ENCODE results near the gene MXRA7. TPM values are rescaled to one million over a fixed set of nuclear protein-coding genes. Genes with fewer than 3 reads are reported as not detected.
A peak's percentile ranks its signal among the peaks of the same experiment; 100 is the strongest.

The MXRA7 gene
- total RNA-seq, 1 donor from 2014 or later = 55.4 TPM

GRCh38 chr17:76683921-76684745 lies 26.6 kb downstream of the MXRA7 start:
- no peaks in the 10 kb centered on the region for H3K9me3 ChIP-seq (ENCODE audit: low read depth)
- H4K20me1 ChIP-seq (ENCODE audit: low read depth) = peaks cover 4% of the 10 kb centered on the region
- no peak overlapping the region for H3K4me3 ChIP-seq
- H3K27me3 ChIP-seq = no peaks in the 10 kb centered on the region
- Mint-ChIP-seq H3K9me3 (no peaks in the 10 kb centered on the region), H3K27ac (no peak overlapping the region), H3K4me3 (no peak overlapping the region), H3K36me3 (no peaks in the 10 kb centered on the region), H3K4me1 (peaks cover 46% of the 10 kb centered on the region), H3K27me3 (ENCODE audit: insufficient read depth, low read depth) (peaks cover 10% of the 10 kb centered on the region)
- H3K4me1 ChIP-seq = peaks cover 20% of the 10 kb centered on the region
- no peaks in the 10 kb centered on the region for H3K79me2 ChIP-seq (ENCODE audit: low read depth)
- no peaks in the 10 kb centered on the region for H3K36me3 ChIP-seq
- no peak overlapping the region for H3K27ac ChIP-seq
- no peak for TF ChIP-seq EZH2 (IDR thresholded peaks at IDR 0.05)
- TF ChIP-seq EZH2phosphoT487 (IDR thresholded peaks at IDR 0.05) = no peak
- H3K4me2 ChIP-seq = peak overlapping the region; percentile 45
- H3K9ac ChIP-seq = no peak overlapping the region
- H2AFZ ChIP-seq (replicated peaks) = no peak overlapping the region
- peaks cover 3% of the 10 kb centered on the region for H3F3A ChIP-seq (ENCODE audit: low read depth)
- DNase-seq (ENCODE audit: low spot score) = no peak

GRCh38 chr17:76683011-76683755 lies 27.6 kb downstream of the MXRA7 start:
- Histone ChIP-seq H3K9me3 (ENCODE audit: low read depth) (no peaks in the 10 kb centered on the region), H3K9ac (no peak overlapping the region), H3K36me3 (no peaks in the 10 kb centered on the region), H3F3A (ENCODE audit: low read depth) (peaks cover 3% of the 10 kb centered on the region), H3K4me1 (peaks cover 20% of the 10 kb centered on the region), H3K27ac (no peak overlapping the region), H3K27me3 (no peaks in the 10 kb centered on the region), H4K20me1 (ENCODE audit: low read depth) (no peaks in the 10 kb centered on the region), H3K4me3 (no peak overlapping the region), H3K4me2 (peak overlapping the region; percentile 45), H2AFZ (replicated peaks) (no peak overlapping the region), H3K79me2 (ENCODE audit: low read depth) (no peaks in the 10 kb centered on the region)
- TF ChIP-seq EZH2phosphoT487 (IDR thresholded peaks at IDR 0.05) = no peak
- TF ChIP-seq CTCF (IDR thresholded peaks at IDR 0.05) = peak; percentile 58
- DNase-seq (ENCODE audit: low spot score) = peak; percentile 64
- H3K4me1 Mint-ChIP-seq = peaks cover 39% of the 10 kb centered on the region
- H3K4me3 Mint-ChIP-seq = no peak overlapping the region
- no peaks in the 10 kb centered on the region for H3K36me3 Mint-ChIP-seq
- no peaks in the 10 kb centered on the region for H3K9me3 Mint-ChIP-seq
- H3K27me3 Mint-ChIP-seq (ENCODE audit: insufficient read depth, low read depth) = peaks cover 4% of the 10 kb centered on the region
- peak overlapping the region; percentile 57 for H3K27ac Mint-ChIP-seq

GRCh38 chr17:76682296-76682695 lies 28.5 kb downstream of the MXRA7 start:
- H2AFZ ChIP-seq (replicated peaks) = no peak overlapping the region
- Mint-ChIP-seq H3K4me3 (no peak overlapping the region), H3K27me3 (ENCODE audit: insufficient read depth, low read depth) (peaks cover 4% of the 10 kb centered on the region), H3K4me1 (peaks cover 34% of the 10 kb centered on the region), H3K9me3 (no peaks in the 10 kb centered on the region), H3K36me3 (no peaks in the 10 kb centered on the region), H3K27ac (no peak overlapping the region)
- no peak overlapping the region for H3K4me2 ChIP-seq
- H4K20me1 ChIP-seq (ENCODE audit: low read depth) = no peaks in the 10 kb centered on the region
- H3F3A ChIP-seq (ENCODE audit: low read depth) = peaks cover 3% of the 10 kb centered on the region
- H3K4me1 ChIP-seq = peaks cover 17% of the 10 kb centered on the region
- TF ChIP-seq EZH2phosphoT487 (IDR thresholded peaks at IDR 0.05) (no peak), CTCF (IDR thresholded peaks at IDR 0.05) (no peak), EZH2 (IDR thresholded peaks at IDR 0.05) (no peak)
- no peak for DNase-seq (ENCODE audit: low spot score)
- no peaks in the 10 kb centered on the region for H3K9me3 ChIP-seq (ENCODE audit: low read depth)
- no peak overlapping the region for H3K4me3 ChIP-seq
- H3K27me3 ChIP-seq = no peaks in the 10 kb centered on the region
- H3K36me3 ChIP-seq = no peaks in the 10 kb centered on the region
- no peaks in the 10 kb centered on the region for H3K79me2 ChIP-seq (ENCODE audit: low read depth)
- no peak overlapping the region for H3K27ac ChIP-seq
- no peak overlapping the region for H3K9ac ChIP-seq
